ENCODE measurements around the gene GLYAT. TPM values are rescaled to one million over a fixed set of nuclear protein-coding genes. Genes with fewer than 3 reads are reported as not detected.

GLYAT gene
- total RNA-seq, 1 experiment from 2014 or later: 0.39 TPM

- ChIA-PET CTCF (no interaction called here), POLR2A (ENCODE audit: low non-redundant PET) (interaction anchor here (0.6 kb wide), 1 partner anchor 18 kb away, joined by 11 read pairs; no protein-coding TSS in a partner anchor)
- Histone ChIP-seq H3K36me3 (ENCODE audit: insufficient read depth, low read length, poor library complexity, severe bottlenecking) (no peaks in the 10 kb centered on the region), H3K27me3 (replicated peaks; ENCODE audit: insufficient read depth, low read depth, low read length, poor library complexity) (no peaks in the 10 kb centered on the region), H3K9me3 (ENCODE audit: low read depth, low read length, poor library complexity, severe bottlenecking) (no peaks in the 10 kb centered on the region), H3K4me3 (ENCODE audit: low read depth, low read length, poor library complexity, severe bottlenecking) (no peak overlapping the region), H3K4me1 (ENCODE audit: insufficient read depth, low read length, poor library complexity, severe bottlenecking) (no peaks in the 10 kb centered on the region), H3K27ac (ENCODE audit: low read depth, low read length, poor library complexity, severe bottlenecking) (no peak overlapping the region)
- intact Hi-C loops (cut with micrococcal nuclease; ENCODE audit: unreplicated experiment): no loop called here
- TF ChIP-seq, protein P1, sequence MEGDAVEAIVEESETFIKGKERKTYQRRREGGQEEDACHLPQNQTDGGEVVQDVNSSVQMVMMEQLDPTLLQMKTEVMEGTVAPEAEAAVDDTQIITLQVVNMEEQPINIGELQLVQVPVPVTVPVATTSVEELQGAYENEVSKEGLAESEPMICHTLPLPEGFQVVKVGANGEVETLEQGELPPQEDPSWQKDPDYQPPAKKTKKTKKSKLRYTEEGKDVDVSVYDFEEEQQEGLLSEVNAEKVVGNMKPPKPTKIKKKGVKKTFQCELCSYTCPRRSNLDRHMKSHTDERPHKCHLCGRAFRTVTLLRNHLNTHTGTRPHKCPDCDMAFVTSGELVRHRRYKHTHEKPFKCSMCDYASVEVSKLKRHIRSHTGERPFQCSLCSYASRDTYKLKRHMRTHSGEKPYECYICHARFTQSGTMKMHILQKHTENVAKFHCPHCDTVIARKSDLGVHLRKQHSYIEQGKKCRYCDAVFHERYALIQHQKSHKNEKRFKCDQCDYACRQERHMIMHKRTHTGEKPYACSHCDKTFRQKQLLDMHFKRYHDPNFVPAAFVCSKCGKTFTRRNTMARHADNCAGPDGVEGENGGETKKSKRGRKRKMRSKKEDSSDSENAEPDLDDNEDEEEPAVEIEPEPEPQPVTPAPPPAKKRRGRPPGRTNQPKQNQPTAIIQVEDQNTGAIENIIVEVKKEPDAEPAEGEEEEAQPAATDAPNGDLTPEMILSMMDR (conservative IDR thresholded peaks at IDR 0.05; ENCODE audit: low read depth, low read length): no peak
- TF ChIP-seq EZH2 (IDR thresholded peaks at IDR 0.05; ENCODE audit: borderline replicate concordance, low read depth, low read length, poor library complexity, severe bottlenecking): no peak
- no peak for DNase-seq (ENCODE audit: low spot score)
- BruUV-seq (replicated peaks): no TSS peak
These were observed 36.4 kb upstream of the GLYAT start for GRCh38 chr11:58768137-58768536.

- H3K27ac ChIP-seq (ENCODE audit: low read depth, low read length, poor library complexity, severe bottlenecking): no peak overlapping the region
- no peaks in the 10 kb centered on the region for H3K9me3 ChIP-seq (ENCODE audit: low read depth, low read length, poor library complexity, severe bottlenecking)
- H3K36me3 ChIP-seq (ENCODE audit: insufficient read depth, low read length, poor library complexity, severe bottlenecking): no peaks in the 10 kb centered on the region
- H3K27me3 ChIP-seq (replicated peaks; ENCODE audit: insufficient read depth, low read depth, low read length, poor library complexity): no peaks in the 10 kb centered on the region
- no peaks in the 10 kb centered on the region for H3K4me1 ChIP-seq (ENCODE audit: insufficient read depth, low read length, poor library complexity, severe bottlenecking)
- H3K4me3 ChIP-seq (ENCODE audit: low read depth, low read length, poor library complexity, severe bottlenecking): no peak overlapping the region
- intact Hi-C loops (cut with micrococcal nuclease; ENCODE audit: unreplicated experiment): no loop called here
- no peak for TF ChIP-seq EZH2 (IDR thresholded peaks at IDR 0.05; ENCODE audit: borderline replicate concordance, low read depth, low read length, poor library complexity, severe bottlenecking)
- TF ChIP-seq, protein P1 (conservative IDR thresholded peaks at IDR 0.05; ENCODE audit: low read depth, low read length): no peak
- DNase-seq (ENCODE audit: low spot score): no peak
- no TSS peak for BruUV-seq (replicated peaks)
- CTCF ChIA-PET: no interaction called here
- POLR2A ChIA-PET (ENCODE audit: low non-redundant PET): no interaction called here
These were observed 33.3 kb upstream of the GLYAT start for GRCh38 chr11:58765078-58765477.

DNA sequence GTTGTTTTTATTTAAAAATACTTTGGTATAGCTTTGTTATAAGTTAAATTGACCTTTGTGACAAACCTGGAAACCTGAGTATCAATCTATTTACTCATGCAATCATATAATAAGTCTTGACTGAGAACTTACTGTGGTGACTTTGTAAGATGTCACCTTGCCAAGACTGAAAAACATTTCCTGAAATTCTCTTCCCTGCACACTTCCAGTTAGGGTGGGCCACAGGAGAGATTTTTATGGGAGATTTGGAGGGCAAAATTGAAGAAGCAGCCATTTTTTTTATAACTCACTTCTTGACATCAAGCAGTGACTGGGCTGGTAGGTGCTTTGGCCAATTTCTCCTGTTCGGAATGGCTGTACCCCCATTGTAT is 31.4 kb upstream of the GLYAT start:
- TF ChIP-seq EZH2 (IDR thresholded peaks at IDR 0.05; ENCODE audit: borderline replicate concordance, low read depth, low read length, poor library complexity, severe bottlenecking): no peak
- TF ChIP-seq, protein P1 (conservative IDR thresholded peaks at IDR 0.05; ENCODE audit: low read depth, low read length): no peak
- no peak overlapping the region for H3K4me3 ChIP-seq (ENCODE audit: low read depth, low read length, poor library complexity, severe bottlenecking)
- no peaks in the 10 kb centered on the region for H3K36me3 ChIP-seq (ENCODE audit: insufficient read depth, low read length, poor library complexity, severe bottlenecking)
- no TSS peak for BruUV-seq (replicated peaks)
- H3K4me1 ChIP-seq (ENCODE audit: insufficient read depth, low read length, poor library complexity, severe bottlenecking): no peaks in the 10 kb centered on the region
- H3K27me3 ChIP-seq (replicated peaks; ENCODE audit: insufficient read depth, low read depth, low read length, poor library complexity): no peaks in the 10 kb centered on the region
- DNase-seq (ENCODE audit: low spot score): no peak
- no peak overlapping the region for H3K27ac ChIP-seq (ENCODE audit: low read depth, low read length, poor library complexity, severe bottlenecking)
- no peaks in the 10 kb centered on the region for H3K9me3 ChIP-seq (ENCODE audit: low read depth, low read length, poor library complexity, severe bottlenecking)
- intact Hi-C loops (cut with micrococcal nuclease; ENCODE audit: unreplicated experiment): no loop called here
- ChIA-PET CTCF (no interaction called here), POLR2A (ENCODE audit: low non-redundant PET) (no interaction called here)

Data from A673 (cell line).